Inferior parietal cortex (tissue), 1 donor: ENCODE data around the gene USP40.
A peak's percentile ranks its signal among the peaks of the same experiment; 100 is the strongest.

Experiments
- DNase-seq: peaks from one replicate; pipeline ENCODE4 v3.0.0-alpha.2; 2016; ENCODE audit errors: extremely low spot score

Gene USP40

GRCh38 chr2:233495503-233496496, 70.8 kb downstream of the USP40 start:
- no peak for DNase-seq

- DNase-seq: no peak
These were observed 73.8 kb downstream of the USP40 start for GRCh38 chr2:233492751-233493150.

- DNase-seq: no peak
These were observed 74.5 kb downstream of the USP40 start for GRCh38 chr2:233492078-233492477.

- no peak for DNase-seq
These were observed 75.3 kb downstream of the USP40 start for GRCh38 chr2:233491326-233491725.

- no peak for DNase-seq
These were observed 75.8 kb downstream of the USP40 start for GRCh38 chr2:233490831-233491230.

GRCh38 chr2:233489666-233490065, 76.9 kb downstream of the USP40 start:
- DNase-seq: peak; percentile 51

GRCh38 chr2:233489143-233489542, 77.4 kb downstream of the USP40 start:
- DNase-seq: no peak

GRCh38 chr2:233487748-233488345, 78.7 kb downstream of the USP40 start:
- DNase-seq: no peak

- no peak for DNase-seq
These were observed 79.6 kb downstream of the USP40 start for GRCh38 chr2:233486778-233487552.

- no peak for DNase-seq
These were observed 80.2 kb downstream of the USP40 start for GRCh38 chr2:233486357-233486756.

- DNase-seq: no peak
These were observed 80.9 kb downstream of the USP40 start for GRCh38 chr2:233485726-233486125.

- DNase-seq: no peak
These were observed 84.0 kb downstream of the USP40 start for GRCh38 chr2:233482616-233483015.

- DNase-seq: no peak
These were observed 85.0 kb downstream of the USP40 start for GRCh38 chr2:233481368-233482142.

- DNase-seq: no peak
These were observed 85.9 kb downstream of the USP40 start for GRCh38 chr2:233480490-233481202.

- no peak for DNase-seq
These were observed 86.7 kb downstream of the USP40 start for GRCh38 chr2:233479616-233480489.

- DNase-seq: no peak
These were observed 88.8 kb downstream of the USP40 start for GRCh38 chr2:233477548-233478433.

GRCh38 chr2:233476651-233477547, 89.7 kb downstream of the USP40 start:
- no peak for DNase-seq

- no peak for DNase-seq
These were observed 90.5 kb downstream of the USP40 start for GRCh38 chr2:233476063-233476410.
